PFSK-1 (cell line): ENCODE results near the gene SAFB.

Experiments used
- FOXP2 ChIP-seq: optimal IDR thresholded peaks from 2 replicates; pipeline ENCODE3; 2011; ENCODE audit warnings: borderline replicate concordance, control low read depth, inconsistent platforms; ENCODE audit not compliant: insufficient read depth; ENCODE audit errors: extremely low read length, extremely low read depth
- POLR2AphosphoS5 ChIP-seq: IDR thresholded peaks from 2 replicates; pipeline ENCODE4 v1.6.1; 2012; ENCODE audit warnings: low read depth, mild to moderate bottlenecking, control low read depth, low read length, moderate library complexity
- REST ChIP-seq, 2 experiments: IDR thresholded peaks; 2 replicates each; pipeline versions ENCODE4 v1.6.1 to v1.8.0; 2011 to 2012; ENCODE audit warnings: low read depth in 2 of 2, low read length in 2 of 2, control low read depth in 1 of 2, inconsistent platforms in 1 of 2, mild to moderate bottlenecking in 1 of 2, moderate library complexity in 1 of 2; ENCODE audit not compliant: insufficient read depth in 1 of 2
- SIN3A ChIP-seq: IDR thresholded peaks from 2 replicates; pipeline ENCODE4 v1.6.1; 2012; ENCODE audit warnings: mild to moderate bottlenecking, low read length, moderate library complexity, borderline replicate concordance; ENCODE audit not compliant: insufficient read depth
- TAF1 ChIP-seq: IDR thresholded peaks from 2 replicates; pipeline ENCODE4 v1.6.1; 2012; ENCODE audit warnings: low read length, control low read depth, borderline replicate concordance; ENCODE audit not compliant: insufficient read depth

DNA sequence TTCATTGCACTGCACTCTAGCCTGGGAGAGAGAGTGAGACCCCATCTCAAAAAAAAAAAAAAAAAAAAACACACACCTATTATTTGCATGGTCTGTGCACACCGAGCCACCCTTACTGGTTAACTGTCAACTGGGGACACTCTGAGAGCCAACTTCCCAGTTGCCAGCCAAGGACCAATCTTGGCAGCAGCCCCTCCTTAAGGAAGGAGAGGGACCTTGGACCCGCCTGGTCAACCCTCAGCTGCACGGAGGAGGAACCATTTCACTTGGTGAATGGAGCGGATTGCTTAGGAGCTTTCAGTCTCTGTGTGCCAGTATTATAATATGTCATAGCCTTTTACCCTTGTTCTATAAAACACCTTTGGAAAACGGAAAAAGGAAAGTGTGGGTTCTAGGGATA lies 32.5 kb downstream of the SAFB start:
- no peak for TF ChIP-seq POLR2AphosphoS5
- no peak for TF ChIP-seq REST (IDR thresholded peaks at IDR 0.05; ENCODE audit: insufficient read depth in 1 of 2, low read depth in 2 of 2, low read length in 2 of 2)
- no peak for TF ChIP-seq TAF1
- no peak for TF ChIP-seq SIN3A
- TF ChIP-seq FOXP2: no peak
